COLO668 (cell line): ENCODE results near the gene MCU.
"Not testable (repeated sequence)": the region's sequence is repeated elsewhere in the genome, so short reads cannot be mapped to it uniquely, and the experiment has no call there.

Experiments used
- DNase-seq: peaks from one replicate; lab custom pipeline; 2025; ENCODE audit not compliant: unreplicated experiment; lab: John Stamatoyannopoulos, UW

Gene MCU

DNA sequence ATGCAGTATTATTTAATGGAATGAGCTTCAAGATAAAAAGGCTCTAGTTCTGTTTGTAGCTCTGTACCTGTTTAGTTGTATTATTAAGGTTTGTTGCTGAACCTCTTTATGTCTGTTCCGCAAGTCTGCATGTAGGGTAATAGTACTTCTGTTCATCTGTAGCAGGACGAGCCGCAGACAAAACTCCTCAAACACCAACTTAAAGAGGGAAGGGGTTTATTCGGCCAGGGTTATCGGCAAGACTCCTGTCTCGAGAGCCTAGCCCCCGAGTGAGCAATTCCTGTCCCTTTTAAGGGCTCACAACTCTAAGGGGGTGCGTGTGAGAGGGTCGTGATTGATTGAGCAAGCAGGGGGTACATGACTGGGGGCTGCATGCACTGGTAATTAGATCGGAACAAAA, 67.0 kb downstream of the MCU start:
- DNase-seq = not testable (repeated sequence)

DNA sequence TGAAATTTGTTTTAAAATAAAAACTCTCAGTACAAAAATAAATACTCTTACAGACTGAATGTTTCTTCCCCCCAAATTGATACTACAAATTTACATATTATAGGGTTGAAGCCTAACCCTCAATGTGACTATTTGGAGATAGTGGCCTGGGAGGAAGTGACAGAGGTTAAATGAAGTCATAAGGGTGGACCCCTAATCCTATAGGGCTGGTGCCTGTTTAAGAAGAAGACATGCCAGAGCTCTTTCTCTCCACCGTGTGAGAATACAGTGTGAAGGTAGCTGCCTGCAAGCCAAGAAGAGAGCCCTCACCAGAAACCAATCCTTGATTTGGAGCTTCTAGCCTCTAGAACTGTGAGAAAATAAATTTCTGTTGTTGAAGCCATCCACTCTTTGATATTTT, 67.6 kb downstream of the MCU start:
- no peak for DNase-seq

DNA sequence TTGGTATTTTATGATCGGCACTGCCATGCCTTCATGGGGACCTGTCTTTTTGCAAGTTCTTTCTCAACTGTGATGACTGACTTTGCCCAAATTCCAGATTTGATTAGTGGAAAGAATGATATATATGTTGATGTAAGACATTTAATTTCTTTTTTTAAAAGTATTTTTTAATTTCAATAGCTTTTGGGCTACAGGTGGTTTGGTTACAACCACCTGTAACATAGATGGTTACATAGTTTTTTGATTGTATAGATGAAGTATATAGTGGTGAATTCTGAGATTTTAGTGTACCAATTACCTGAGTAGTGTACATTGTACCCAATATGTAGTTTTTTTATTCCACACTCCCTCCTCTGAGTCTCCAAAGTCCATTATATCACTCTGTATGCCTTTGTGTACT, 69.6 kb downstream of the MCU start:
- DNase-seq = no peak

DNA sequence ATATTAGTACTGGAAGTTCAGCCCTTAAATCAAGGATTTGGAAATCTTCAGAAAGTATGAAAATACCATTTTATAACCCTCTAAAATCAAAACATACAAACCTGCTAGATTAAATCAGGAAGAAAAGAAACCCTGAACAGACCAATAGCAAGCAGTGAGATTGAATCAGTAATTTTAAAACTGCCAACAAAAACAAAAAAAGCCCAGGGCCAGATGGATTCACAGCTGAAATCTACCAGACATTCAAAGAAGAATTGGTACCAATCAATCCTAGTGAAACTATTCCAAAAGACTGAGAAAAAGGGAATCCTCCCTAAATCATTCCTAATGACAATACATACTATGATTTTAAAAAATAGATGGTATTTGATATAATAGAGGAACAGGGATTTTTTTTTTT, 70.1 kb downstream of the MCU start:
- no peak for DNase-seq

DNA sequence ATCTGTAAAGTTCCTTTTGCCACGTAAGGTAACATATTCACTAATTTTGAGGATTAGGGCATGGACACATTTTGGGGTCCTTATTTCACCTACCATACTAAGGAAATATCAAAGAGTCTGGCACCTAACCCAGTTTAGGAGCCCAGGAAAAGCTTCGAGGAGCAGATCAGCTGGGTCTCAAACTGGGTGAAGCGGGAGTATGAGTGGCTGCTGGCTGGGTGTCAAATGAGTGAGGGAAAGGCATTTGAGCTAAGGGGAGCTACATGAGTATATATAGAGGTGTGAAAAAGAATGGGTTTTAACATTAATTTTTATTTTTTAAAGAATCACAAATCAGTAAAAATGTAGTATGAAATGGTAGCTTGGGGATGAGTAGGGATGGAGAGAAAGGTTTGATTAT, 71.3 kb downstream of the MCU start:
- DNase-seq = no peak

DNA sequence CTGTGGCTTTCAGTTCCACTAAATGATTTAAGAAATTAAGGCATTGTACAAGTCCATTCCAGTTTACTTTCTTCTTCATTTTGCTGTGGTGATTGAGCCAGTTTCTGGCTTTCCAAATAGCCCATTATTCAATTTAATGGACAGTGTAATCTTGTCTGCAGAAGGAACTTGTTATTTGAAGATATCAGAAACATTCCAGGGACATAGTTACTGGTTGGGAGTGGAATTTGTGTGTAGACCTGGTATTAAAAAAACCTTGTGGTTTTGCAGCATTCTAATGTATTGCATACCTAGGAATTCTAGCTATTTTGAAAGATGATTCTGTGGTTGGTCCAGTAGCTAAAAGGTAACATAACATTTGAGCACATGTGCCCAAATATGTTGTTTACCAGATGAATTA, 72.2 kb downstream of the MCU start:
- DNase-seq = no peak

DNA sequence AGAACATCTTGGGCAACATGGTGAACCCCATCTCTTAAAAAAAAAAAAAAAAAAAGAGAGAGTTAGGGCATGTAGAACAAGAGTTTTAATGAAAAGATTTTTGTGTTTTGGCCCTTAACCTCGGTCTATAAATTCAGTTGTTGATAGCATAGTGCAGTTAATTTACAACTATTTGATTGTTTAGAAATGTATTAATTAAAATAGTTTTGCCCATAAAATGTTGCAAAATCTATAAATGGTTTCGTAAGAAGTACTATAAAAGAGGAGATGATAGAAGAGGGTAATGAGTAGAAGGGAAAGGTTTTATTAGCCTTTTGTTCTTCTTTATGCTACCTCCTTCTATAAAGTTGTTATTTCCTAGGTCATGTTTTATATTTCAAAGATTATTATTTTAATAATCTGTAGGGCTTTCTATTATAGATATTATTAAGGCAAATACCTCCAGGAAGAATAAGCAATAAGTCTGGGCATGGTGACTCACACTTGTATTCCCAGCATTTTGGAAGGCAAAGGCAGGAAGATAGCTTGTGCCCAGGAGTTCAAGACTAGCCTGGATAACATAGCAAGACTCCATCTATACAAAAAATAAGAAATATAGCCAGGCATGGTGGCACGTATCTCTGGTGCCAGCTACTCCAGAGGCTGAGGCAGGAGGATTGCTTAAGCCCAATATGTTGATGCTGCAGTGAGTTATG, 73.3 kb downstream of the MCU start:
- no peak for DNase-seq

DNA sequence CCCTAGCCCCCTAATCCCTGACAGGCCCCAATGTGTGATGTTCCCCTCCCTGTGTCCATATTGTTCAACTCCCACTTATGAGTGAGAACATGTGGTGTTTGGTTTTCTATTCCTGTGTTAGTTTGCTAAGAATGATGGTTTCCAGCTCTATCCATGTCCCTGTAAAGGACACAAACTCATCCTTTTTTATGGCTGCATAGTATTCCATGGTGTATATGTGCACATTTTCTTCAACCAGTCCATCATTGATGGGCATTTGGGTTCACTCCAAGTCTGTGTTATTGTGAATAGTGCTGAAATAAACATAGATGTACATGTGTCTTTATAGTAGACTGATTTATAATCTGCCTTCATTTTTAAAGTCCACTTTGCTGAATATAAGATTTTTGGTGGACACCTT, 79.3 kb downstream of the MCU start:
- DNase-seq = not testable (repeated sequence)

DNA sequence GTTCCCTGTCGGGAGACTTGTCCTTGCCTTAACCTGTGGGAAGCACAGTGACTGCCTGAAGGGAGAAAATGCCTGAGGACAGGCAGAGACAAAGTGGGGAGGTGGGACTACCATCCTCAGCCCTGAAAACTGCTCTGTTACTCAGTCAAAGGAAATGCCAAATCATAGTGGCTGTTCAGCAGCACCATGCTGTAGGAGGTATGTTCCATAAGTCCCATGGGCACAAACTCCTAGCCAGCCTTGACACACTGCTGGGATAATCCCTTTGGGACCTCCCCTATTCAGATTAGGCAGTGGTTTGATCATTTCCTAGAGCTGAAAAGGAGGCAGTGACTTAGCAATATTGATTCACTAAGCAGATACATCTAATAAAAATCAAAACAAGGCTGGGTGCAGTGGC, 80.1 kb downstream of the MCU start:
- no peak for DNase-seq

DNA sequence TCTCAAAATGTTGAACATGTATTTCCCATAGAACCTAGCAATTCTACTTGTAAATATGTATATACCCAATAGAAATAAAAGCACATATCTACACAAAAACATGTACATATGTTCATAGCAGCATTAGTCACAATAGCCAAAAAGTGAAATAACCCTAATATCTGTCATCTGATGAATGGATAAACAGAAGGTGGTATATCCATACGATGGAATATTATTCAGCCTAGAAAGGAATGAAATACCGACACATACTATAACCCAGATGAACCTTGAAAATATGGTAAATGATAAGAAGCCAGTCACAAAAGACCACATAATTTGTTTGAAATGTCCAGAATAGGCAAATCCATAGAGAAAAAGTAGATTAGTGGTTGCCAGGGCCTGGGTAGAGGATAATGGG, 87.9 kb downstream of the MCU start:
- no peak for DNase-seq

DNA sequence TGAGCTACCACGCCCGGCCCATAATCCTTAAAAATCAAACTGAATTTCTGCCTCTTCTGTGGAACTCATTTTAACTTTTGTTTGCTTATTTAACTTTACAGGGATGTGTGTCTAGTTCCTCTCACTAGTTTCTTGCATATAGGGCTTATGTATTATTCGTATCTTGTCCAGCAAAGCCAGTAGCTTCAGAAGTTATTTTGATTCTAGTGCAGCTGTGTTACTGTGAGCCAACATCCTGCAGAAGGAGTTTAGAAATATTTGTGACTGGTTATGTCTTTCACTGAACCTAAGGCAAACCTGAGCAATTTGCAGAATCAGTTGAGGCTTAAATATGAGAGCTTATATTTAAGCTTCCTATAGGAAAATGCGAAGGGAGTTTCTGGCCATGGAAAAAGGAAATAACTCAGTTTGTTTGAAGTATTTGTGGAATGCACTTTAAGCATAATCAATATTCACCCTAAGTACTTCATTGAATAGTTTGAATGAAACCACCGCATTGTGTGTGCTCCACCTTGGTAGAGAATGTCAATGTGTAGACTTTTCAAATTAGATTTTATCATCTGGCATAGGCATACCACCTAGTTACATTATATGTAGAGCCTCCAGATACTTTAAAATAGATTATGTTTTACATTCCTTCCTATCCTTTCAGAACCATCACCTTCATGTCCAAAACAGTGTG, 90.8 kb downstream of the MCU start:
- DNase-seq = no peak

DNA sequence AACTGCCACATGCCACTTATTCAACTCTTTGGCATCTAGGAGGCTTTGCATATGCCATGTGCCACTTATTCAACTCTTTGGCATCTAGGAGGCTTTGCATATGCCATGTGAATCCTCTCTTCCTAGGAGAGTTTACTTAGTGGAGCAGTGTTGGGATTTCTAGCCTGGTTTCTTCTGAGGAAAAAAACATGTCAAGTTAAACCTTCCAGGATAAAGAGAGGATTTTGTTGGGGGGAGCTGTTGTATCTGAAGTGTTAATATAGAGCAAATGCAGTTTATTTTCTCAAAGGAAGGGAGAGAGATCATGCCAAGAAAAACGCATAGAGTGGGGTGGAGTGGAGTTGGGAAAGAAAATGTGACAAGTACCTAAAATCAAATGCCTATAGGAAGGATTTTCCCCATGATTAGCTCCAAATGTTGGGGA, 91.5 kb downstream of the MCU start:
- DNase-seq = no peak

DNA sequence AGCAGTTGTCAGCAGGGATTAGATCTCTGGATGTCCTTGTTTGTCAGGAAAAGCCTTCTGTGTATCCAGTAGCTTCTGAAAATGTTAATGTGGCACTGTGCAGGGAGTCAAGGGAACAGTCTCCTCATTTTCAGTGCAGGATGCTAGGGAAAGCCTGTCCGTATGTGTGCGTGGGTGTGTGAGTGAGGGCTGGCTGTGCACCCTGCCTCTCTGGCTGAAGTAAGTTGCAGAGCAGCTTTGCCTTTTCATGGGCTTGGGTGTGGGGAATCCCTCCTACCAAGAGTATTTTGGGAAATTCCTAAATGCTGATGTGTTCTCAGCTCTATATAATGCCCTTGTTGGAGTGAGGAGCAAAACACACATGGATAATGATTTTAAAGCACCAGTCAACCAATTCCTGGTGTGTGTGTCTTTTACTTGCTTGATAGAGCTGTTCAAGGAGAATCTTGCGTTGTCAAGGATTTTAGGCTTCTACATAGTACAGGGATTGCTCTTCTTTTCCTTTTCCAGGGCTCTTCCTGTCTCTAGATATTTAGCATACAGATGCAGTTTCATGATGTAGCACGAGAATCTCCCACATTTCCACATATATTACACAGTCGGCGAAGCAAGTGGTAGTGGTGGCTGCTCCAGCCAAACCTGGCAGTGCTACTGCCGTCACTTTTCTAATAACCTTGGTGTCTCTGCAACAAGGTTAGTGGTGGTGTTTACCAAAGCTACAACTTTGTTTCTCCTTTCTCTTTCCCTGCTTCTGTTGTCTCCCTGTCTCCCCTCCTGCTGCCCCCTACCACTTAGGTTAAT, 92.8 kb downstream of the MCU start:
- no peak for DNase-seq

DNA sequence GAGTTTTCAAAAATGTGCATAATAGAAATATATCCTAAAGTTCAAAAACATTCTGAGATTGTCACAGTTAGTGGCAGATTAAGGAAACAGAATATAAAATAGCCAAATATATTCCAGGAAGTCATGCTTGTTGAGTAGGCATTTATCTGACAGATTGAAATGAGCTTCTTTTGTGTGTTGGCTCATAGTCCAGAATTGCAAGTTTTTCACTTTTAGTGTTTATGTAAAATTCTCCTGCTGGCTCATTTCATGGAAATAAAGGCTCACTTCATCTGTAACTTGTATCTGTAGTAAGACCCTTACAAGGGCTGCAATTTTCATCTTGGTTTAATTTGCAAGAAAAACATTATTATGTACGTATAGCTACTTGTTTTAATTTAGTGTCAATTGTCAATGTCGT, 93.5 kb downstream of the MCU start:
- DNase-seq = no peak

DNA sequence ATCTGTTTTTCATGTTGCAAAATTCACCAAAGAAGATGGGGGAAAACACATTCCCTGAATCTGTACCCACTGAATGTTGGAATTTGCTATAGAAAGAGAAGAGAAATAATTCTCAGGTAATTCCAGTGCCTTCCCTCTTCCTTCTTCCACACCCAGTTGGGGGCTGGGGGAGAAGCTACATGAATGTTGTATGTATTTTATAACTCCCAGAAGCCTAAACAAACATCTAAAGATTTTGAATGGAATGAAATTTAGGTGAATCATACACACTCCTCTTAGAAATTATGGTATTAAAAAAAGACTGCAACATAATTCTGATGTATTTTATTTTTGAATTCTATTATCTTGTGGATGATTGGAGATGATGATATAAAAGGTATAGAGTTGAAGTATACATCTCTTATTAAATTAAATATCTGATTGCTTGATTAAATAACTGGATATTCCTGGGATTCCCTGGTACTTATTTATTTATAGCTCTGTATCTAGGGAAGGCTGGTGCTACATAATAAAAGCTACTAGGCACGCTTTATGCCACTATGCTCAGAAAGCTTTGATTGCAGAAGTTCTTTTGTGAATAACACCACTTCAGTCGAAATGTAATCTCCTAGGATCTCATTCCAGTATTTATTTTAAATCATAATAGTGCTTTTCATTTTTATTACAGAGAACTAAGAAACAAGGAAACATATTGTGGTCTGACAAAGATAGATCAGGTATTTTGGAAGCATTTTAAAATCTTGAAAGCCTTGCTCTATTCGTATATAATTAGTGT, 98.5 kb downstream of the MCU start:
- DNase-seq = no peak

DNA sequence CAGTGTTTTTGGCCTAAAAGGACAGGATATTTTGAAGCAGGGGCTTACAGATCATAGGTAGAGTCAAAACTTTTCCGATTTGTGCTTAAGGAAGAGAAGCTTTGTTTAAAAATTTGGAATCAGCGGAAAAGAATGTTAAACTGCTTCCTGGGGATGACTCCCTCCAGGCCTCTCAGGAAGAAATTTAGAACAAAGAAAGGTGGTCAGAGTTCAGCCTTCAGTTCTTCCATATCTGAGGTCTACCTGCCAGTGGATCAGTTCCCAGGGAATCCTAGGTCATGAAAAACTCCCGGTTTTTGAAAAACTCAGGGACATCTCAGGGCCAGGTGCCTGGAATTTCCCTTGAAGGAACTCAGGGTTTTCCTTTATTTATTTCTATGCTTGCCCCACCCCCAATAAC, 100.3 kb downstream of the MCU start:
- DNase-seq = no peak

DNA sequence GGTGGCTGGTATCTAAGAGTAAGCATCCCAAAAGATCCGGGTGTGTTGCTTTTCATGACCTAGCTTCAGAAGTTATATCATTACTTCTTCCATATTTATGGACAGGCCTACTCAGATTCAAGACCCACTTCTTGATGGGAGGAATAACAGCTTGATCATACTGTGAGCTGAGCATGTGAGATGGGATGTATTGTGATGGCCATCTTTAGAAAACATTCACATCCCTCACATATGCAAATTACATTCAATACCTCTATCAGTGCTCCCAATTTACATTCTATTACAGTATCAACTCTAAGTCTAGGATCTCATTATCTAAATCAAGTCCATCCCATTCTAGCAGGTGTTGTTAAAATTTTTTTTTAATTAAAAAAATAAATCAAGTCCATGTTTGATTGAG, 101.8 kb downstream of the MCU start:
- DNase-seq = no peak

DNA sequence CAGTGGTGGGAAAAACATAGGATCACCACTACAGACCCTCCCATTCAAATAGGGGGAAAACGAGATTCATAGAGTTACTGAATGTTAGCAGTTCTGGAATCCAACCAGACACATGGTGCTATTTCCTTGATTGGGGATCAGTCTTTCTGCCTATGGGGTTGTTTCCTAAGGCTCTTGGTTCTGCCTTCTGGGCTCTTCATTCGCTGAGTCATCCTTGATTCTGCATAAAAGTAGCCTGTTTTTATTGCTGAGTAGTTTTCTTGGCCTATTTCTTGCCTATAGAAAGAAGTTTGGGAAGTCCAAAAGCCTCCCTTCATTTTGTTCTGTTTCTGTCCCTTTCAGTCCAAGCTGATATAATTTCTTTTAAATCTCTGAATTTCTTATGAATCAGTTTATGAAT, 102.3 kb downstream of the MCU start:
- no peak for DNase-seq

DNA sequence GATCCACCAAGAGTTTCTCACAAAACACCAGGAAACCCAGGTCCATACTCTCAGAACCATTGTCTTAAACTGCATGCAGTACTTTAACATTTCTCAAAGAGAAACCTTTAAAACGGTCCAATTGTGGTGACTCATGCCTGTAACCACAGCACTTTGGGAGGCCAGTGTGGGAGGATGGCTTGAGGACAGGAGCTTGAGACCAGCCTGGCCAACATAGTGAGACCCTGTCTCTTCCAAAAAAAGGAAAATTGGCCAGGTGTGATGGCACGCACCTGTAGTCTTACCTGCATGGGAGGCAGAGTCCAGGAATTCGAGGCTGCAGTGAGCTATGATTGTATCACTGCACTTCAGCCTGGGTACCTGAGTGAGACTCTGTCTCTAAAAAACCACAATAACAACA, 104.1 kb downstream of the MCU start:
- DNase-seq = no peak

DNA sequence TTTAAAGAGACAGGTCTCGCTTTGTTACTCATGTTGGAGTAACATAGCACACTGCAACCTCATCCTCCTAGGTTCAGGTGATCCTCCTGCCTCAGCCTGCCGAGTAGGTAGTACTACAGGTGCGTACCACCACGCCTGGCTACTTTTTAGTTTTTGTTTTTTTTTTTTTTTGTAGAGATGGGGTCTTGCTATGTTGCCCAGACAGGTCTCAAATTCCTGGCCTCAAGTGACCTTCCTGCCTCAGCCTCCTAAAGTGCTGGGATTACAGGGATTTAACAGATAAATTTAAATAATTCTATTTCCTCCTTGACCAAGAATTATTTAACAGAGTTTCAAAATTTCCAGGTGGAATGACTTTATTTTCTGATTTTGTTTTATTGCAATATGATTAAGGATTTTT, 104.6 kb downstream of the MCU start:
- no peak for DNase-seq

DNA sequence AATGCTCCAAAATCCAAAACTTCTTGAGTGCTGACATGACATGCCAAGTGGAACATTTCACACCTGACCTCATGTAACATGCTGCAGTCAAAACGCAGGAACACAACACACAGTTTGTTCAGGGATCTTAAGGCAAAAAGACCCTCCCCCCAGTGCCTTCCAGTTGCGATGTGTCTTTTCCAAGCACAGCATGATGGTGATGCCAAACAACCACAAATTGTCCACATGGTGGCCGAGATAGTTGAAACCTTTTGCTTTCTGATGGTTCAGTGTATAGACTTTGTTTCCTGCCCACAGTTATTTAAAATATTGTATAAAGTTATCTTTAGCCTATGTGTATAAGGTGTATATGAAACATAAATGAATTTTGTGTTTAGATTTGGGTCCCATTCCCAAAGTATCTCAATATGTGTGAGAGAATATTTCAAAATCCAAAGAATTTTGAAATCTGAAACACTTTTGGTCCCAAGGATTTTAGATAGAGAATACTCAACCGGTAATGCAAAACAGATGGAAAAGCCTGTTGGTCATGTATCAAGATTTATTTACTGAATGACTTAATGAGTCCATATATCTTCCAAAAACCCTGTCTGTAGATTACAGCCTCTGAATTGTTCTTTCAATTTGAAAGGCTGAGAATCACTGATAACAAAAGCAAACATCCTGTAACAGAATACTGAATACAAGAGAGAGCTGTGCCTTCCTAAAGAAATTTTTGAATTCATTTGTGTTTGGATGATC, 108.2 kb downstream of the MCU start:
- no peak for DNase-seq
